Neural progenitor cell (in vitro differentiated cells): ENCODE data around the gene TBXT. TPM values are rescaled to one million over a fixed set of nuclear protein-coding genes. Genes with fewer than 3 reads are reported as not detected.
A peak's percentile ranks its signal among the peaks of the same experiment; 100 is the strongest.

Source experiments
- DNase-seq: peaks from one replicate; pipeline ENCODE4 v3.0.0-alpha.2; 2016; ENCODE audit warnings: low spot score
- H2AFZ ChIP-seq: fragments of 200-600 bp; sonication (generic); replicated peaks from 2 replicates; pipeline ENCODE4 v1.6.1; 2016; ENCODE audit warnings: antibody characterized with exemption
- H3F3A ChIP-seq: fragments of 200-600 bp; sonication (generic); 2 replicates; pipeline ENCODE4 v1.6.1; 2016; ENCODE audit warnings: antibody characterized with exemption, low read depth
- H3K27ac ChIP-seq: fragments of 200-600 bp; sonication (generic); 2 replicates; pipeline ENCODE4 v1.5.1; 2016; ENCODE audit warnings: mild to moderate bottlenecking
- H3K27me3 ChIP-seq: fragments of 200-600 bp; sonication (generic); 2 replicates; pipeline ENCODE4 v1.6.1; 2016; ENCODE audit warnings: mild to moderate bottlenecking, moderate library complexity
- H3K36me3 ChIP-seq: fragments of 200-600 bp; sonication (generic); 2 replicates; pipeline ENCODE4 v1.5.1; 2016
- H3K4me1 ChIP-seq: fragments of 200-600 bp; sonication (generic); 2 replicates; pipeline ENCODE4 v1.6.1; 2016; ENCODE audit warnings: mixed run types
- H3K4me2 ChIP-seq: fragments of 200-600 bp; sonication (generic); 2 replicates; pipeline ENCODE4 v1.6.1; 2016
- H3K4me3 ChIP-seq: fragments of 200-600 bp; sonication (generic); 2 replicates; pipeline ENCODE4 v1.5.1; 2016
- H3K79me2 ChIP-seq: fragments of 200-600 bp; sonication (generic); 2 replicates; pipeline ENCODE4 v1.6.1; 2016; ENCODE audit warnings: low read depth
- H3K9ac ChIP-seq: fragments of 200-600 bp; sonication (generic); 2 replicates; pipeline ENCODE4 v1.6.1; 2016
- H3K9me3 ChIP-seq: fragments of 200-600 bp; sonication (generic); 2 replicates; pipeline ENCODE4 v1.5.1; 2016; ENCODE audit warnings: low read depth
- H4K20me1 ChIP-seq: fragments of 200-600 bp; sonication (generic); 2 replicates; pipeline ENCODE4 v1.6.1; 2016; ENCODE audit warnings: low read depth
- H3K27ac Mint-ChIP-seq: 3 replicates; pipeline ENCODE4 v1.8.0; 2021; ENCODE audit warnings: mixed read lengths
- H3K27me3 Mint-ChIP-seq: 2 replicates; pipeline ENCODE4 v1.8.0; 2022; ENCODE audit warnings: low read depth, mild to moderate bottlenecking, inconsistent platforms, moderate library complexity, mixed read lengths; ENCODE audit not compliant: insufficient read depth
- H3K36me3 Mint-ChIP-seq: 3 replicates; pipeline ENCODE4 v1.8.0; 2021; ENCODE audit warnings: mixed read lengths
- H3K4me1 Mint-ChIP-seq: 3 replicates; pipeline ENCODE4 v1.8.0; 2021; ENCODE audit warnings: mixed read lengths
- H3K4me3 Mint-ChIP-seq: 3 replicates; pipeline ENCODE4 v1.8.0; 2021; ENCODE audit warnings: mild to moderate bottlenecking, moderate library complexity, mixed read lengths
- H3K9me3 Mint-ChIP-seq: 3 replicates; pipeline ENCODE4 v1.8.0; 2020; ENCODE audit warnings: mixed read lengths
- CTCF ChIP-seq: fragments of 200-600 bp; sonication (generic); IDR thresholded peaks from 2 replicates; pipeline ENCODE4 v1.5.1; 2017; ENCODE audit warnings: antibody characterized with exemption, mild to moderate bottlenecking
- EZH2 ChIP-seq: fragments of 200-600 bp; sonication (generic); IDR thresholded peaks from 2 replicates; pipeline ENCODE4 v1.6.1; 2017; ENCODE audit warnings: antibody characterized with exemption, mild to moderate bottlenecking, moderate library complexity
- EZH2phosphoT487 ChIP-seq: fragments of 200-600 bp; sonication (generic); IDR thresholded peaks from 2 replicates; pipeline ENCODE4 v1.6.1; 2017; ENCODE audit warnings: antibody characterized with exemption
- total RNA-seq: library from RNA; depleted of rRNA; stranded (reverse); fragments of >200 nt; gene quantifications from 2 replicates; pipeline ENCODE4 v1.2.3, GENCODE V29; 2015; ENCODE audit warnings: low replicate concordance

Gene TBXT
- total RNA-seq, 1 donor from 2014 or later: not detected

- Mint-ChIP-seq H3K27ac (no peak overlapping the region), H3K27me3 (peaks cover 4% of the 10 kb centered on the region), H3K9me3 (peaks cover 6% of the 10 kb centered on the region), H3K36me3 (no peaks in the 10 kb centered on the region), H3K4me1 (peaks cover 11% of the 10 kb centered on the region), H3K4me3 (no peak overlapping the region)
- Histone ChIP-seq H3K4me3 (no peak overlapping the region), H3K9me3 (no peaks in the 10 kb centered on the region), H3K9ac (no peak overlapping the region), H3K4me1 (peaks cover 32% of the 10 kb centered on the region), H3K79me2 (no peaks in the 10 kb centered on the region), H3K27me3 (no peaks in the 10 kb centered on the region), H3F3A (peaks cover 8% of the 10 kb centered on the region), H4K20me1 (no peaks in the 10 kb centered on the region), H3K27ac (no peak overlapping the region), H2AFZ (peak overlapping the region; percentile 17), H3K36me3 (no peaks in the 10 kb centered on the region), H3K4me2 (no peak overlapping the region)
- no peak for DNase-seq
- TF ChIP-seq EZH2phosphoT487 (no peak), CTCF (no peak), EZH2 (no peak)
These were observed 24.9 kb upstream of the TBXT start for GRCh38 chr6:166192557-166192956.

GRCh38 chr6:166192136-166192535, 24.5 kb upstream of the TBXT start:
- no peak for TF ChIP-seq EZH2
- TF ChIP-seq EZH2phosphoT487: no peak
- TF ChIP-seq CTCF: no peak
- H3K4me3 Mint-ChIP-seq: no peak overlapping the region
- H4K20me1 ChIP-seq: no peaks in the 10 kb centered on the region

GRCh38 chr6:166179704-166180103, 12.1 kb upstream of the TBXT start:
- no peak overlapping the region for H2AFZ ChIP-seq
- Mint-ChIP-seq H3K9me3 (no peaks in the 10 kb centered on the region), H3K36me3 (no peaks in the 10 kb centered on the region), H3K27me3 (peaks cover 5% of the 10 kb centered on the region), H3K4me3 (no peak overlapping the region), H3K27ac (no peak overlapping the region), H3K4me1 (no peaks in the 10 kb centered on the region)
- no peaks in the 10 kb centered on the region for H3K36me3 ChIP-seq
- H3K9me3 ChIP-seq: no peaks in the 10 kb centered on the region
- no peak for DNase-seq
- H4K20me1 ChIP-seq: no peaks in the 10 kb centered on the region
- peaks cover 30% of the 10 kb centered on the region for H3K27me3 ChIP-seq
- H3K9ac ChIP-seq: no peak overlapping the region
- H3K79me2 ChIP-seq: no peaks in the 10 kb centered on the region
- no peaks in the 10 kb centered on the region for H3K4me1 ChIP-seq
- H3F3A ChIP-seq: no peaks in the 10 kb centered on the region
- TF ChIP-seq CTCF (no peak), EZH2phosphoT487 (no peak), EZH2 (no peak)
- no peak overlapping the region for H3K27ac ChIP-seq
- no peak overlapping the region for H3K4me2 ChIP-seq
- H3K4me3 ChIP-seq: no peak overlapping the region

More at GRCh38 chr6:166192136-166192535, 24.5 kb upstream of the TBXT start:
- Histone ChIP-seq H3F3A (peaks cover 4% of the 10 kb centered on the region), H3K4me2 (no peak overlapping the region), H3K9ac (no peak overlapping the region), H3K4me3 (no peak overlapping the region), H3K27ac (no peak overlapping the region), H2AFZ (peak overlapping the region; percentile 17), H3K4me1 (peaks cover 28% of the 10 kb centered on the region), H3K79me2 (no peaks in the 10 kb centered on the region), H3K9me3 (no peaks in the 10 kb centered on the region), H3K27me3 (no peaks in the 10 kb centered on the region), H3K36me3 (no peaks in the 10 kb centered on the region)
- no peak overlapping the region for H3K27ac Mint-ChIP-seq
- H3K36me3 Mint-ChIP-seq: no peaks in the 10 kb centered on the region
- H3K4me1 Mint-ChIP-seq: peaks cover 9% of the 10 kb centered on the region
- H3K27me3 Mint-ChIP-seq: peaks cover 4% of the 10 kb centered on the region
- H3K9me3 Mint-ChIP-seq: peaks cover 6% of the 10 kb centered on the region
- no peak for DNase-seq
